Osteocyte (in vitro differentiated cells): ENCODE data around the gene ZER1. TPM values are rescaled to one million over a fixed set of nuclear protein-coding genes. Genes with fewer than 3 reads are reported as not detected.
A peak's percentile ranks its signal among the peaks of the same experiment; 100 is the strongest.
"Not testable (repeated sequence)": the region's sequence is repeated elsewhere in the genome, so short reads cannot be mapped to it uniquely, and the experiment has no call there.

Experiments used
- DNase-seq: peaks from one replicate; pipeline ENCODE4 v3.0.0; 2021; ENCODE audit warnings: mixed read lengths; ENCODE audit not compliant: unreplicated experiment; ENCODE audit errors: extremely low spot score
- H3K27ac Mint-ChIP-seq: one replicate; pipeline ENCODE4 v1.8.0; 2021; ENCODE audit warnings: mild to moderate bottlenecking, mixed read lengths; ENCODE audit not compliant: unreplicated experiment
- H3K27me3 Mint-ChIP-seq: one replicate; pipeline ENCODE4 v1.8.0; 2021; ENCODE audit warnings: mixed read lengths; ENCODE audit not compliant: unreplicated experiment
- H3K36me3 Mint-ChIP-seq: one replicate; pipeline ENCODE4 v1.8.0; 2021; ENCODE audit warnings: mixed read lengths; ENCODE audit not compliant: unreplicated experiment
- H3K4me1 Mint-ChIP-seq: one replicate; pipeline ENCODE4 v1.8.0; 2021; ENCODE audit warnings: mixed read lengths; ENCODE audit not compliant: unreplicated experiment
- H3K4me3 Mint-ChIP-seq: one replicate; pipeline ENCODE4 v1.8.0; 2021; ENCODE audit warnings: mild to moderate bottlenecking, moderate library complexity, mixed read lengths; ENCODE audit not compliant: unreplicated experiment
- H3K9me3 Mint-ChIP-seq: one replicate; pipeline ENCODE4 v1.8.0; 2021; ENCODE audit warnings: mixed read lengths; ENCODE audit not compliant: unreplicated experiment
- total RNA-seq: library from RNA; stranded (reverse); gene quantifications from 2 replicates; pipeline ENCODE4 v1.2.1, GENCODE V29; 2021
- TF ChIP-seq, protein P1 (sequence below): fragments of 200-600 bp; sonication (generic); IDR thresholded peaks from 2 replicates; pipeline ENCODE4 v1.5.0; 2021; ENCODE audit warnings: antibody characterized with exemption, mild to moderate bottlenecking, moderate library complexity

Gene ZER1
- total RNA-seq, 1 donor from 2014 or later, result 61.9 TPM

DNA sequence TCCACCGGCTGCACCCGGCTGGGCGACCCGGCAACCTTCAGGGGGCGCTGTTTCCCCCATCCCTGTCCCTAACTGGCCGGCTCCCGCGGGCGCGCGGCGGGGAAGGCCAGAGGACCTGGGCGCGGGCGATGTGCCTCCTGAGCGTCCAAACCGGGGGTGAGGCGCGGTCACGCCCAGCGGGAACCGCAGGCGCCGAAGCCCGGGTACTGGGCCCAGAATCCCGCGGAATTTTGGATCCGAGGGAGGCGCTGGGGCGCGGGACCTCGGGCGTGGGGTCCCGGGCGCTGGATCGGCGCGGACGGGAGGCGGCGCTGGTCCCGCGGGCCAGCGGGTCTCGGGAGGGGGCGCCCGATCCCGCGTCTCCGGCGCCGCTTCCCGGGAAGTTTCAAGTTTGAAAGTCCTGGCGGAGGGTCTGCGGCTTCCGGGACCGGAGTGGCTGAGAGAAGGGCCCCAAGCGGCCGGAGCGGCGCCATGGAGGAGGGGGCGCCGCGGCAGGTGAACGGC is 69.2 kb downstream of the ZER1 start, which contains the start of gene PKN3:
Gene PKN3 (plus strand): TSS at position 59 of the 504 bp plus-strand sequence. CDS start 413 bp downstream, at position 472.
- H3K4me3 Mint-ChIP-seq, result peak within 1 kb of the TSS; percentile 80
- no peaks in the 10 kb centered on the region for H3K36me3 Mint-ChIP-seq
- TF ChIP-seq, protein P1, sequence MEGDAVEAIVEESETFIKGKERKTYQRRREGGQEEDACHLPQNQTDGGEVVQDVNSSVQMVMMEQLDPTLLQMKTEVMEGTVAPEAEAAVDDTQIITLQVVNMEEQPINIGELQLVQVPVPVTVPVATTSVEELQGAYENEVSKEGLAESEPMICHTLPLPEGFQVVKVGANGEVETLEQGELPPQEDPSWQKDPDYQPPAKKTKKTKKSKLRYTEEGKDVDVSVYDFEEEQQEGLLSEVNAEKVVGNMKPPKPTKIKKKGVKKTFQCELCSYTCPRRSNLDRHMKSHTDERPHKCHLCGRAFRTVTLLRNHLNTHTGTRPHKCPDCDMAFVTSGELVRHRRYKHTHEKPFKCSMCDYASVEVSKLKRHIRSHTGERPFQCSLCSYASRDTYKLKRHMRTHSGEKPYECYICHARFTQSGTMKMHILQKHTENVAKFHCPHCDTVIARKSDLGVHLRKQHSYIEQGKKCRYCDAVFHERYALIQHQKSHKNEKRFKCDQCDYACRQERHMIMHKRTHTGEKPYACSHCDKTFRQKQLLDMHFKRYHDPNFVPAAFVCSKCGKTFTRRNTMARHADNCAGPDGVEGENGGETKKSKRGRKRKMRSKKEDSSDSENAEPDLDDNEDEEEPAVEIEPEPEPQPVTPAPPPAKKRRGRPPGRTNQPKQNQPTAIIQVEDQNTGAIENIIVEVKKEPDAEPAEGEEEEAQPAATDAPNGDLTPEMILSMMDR, result peak; percentile 96
- peak; percentile 97 for DNase-seq
- peak within 1 kb of the TSS; percentile 75 for H3K27ac Mint-ChIP-seq
- H3K9me3 Mint-ChIP-seq, result no peaks in the 10 kb centered on the region
- H3K4me1 Mint-ChIP-seq, result peaks cover 13% of the 10 kb centered on the region
- no peaks in the 10 kb centered on the region for H3K27me3 Mint-ChIP-seq

- H3K9me3 Mint-ChIP-seq, result no peaks in the 10 kb centered on the region
- peaks cover 21% of the 10 kb centered on the region for H3K4me1 Mint-ChIP-seq
- TF ChIP-seq, protein P1, result no peak
- H3K27me3 Mint-ChIP-seq, result no peaks in the 10 kb centered on the region
- peak overlapping the region; percentile 80 for H3K4me3 Mint-ChIP-seq
- DNase-seq, result no peak
- peaks cover 4% of the 10 kb centered on the region for H3K36me3 Mint-ChIP-seq
- no peak overlapping the region for H3K27ac Mint-ChIP-seq
Observed at GRCh38 chr9:128701227-128701854, 70.4 kb downstream of the ZER1 start.

GRCh38 chr9:128699096-128699795 is 72.5 kb downstream of the ZER1 start:
- H3K27me3 Mint-ChIP-seq, H3K4me3 Mint-ChIP-seq, H3K27ac Mint-ChIP-seq, H3K9me3 Mint-ChIP-seq, DNase-seq: not testable (repeated sequence)
- H3K4me1 Mint-ChIP-seq, result peaks cover 23% of the 10 kb centered on the region
- peaks cover 21% of the 10 kb centered on the region for H3K36me3 Mint-ChIP-seq

- Mint-ChIP-seq H3K27ac (peak overlapping the region; percentile 62), H3K4me3 (no peak overlapping the region), H3K36me3 (peaks cover 36% of the 10 kb centered on the region)
Observed at GRCh38 chr9:128696923-128697707, 74.6 kb downstream of the ZER1 start.

GRCh38 chr9:128694344-128694743 is 77.4 kb downstream of the ZER1 start:
- H3K4me3 Mint-ChIP-seq, result no peak overlapping the region
- no peaks in the 10 kb centered on the region for H3K27me3 Mint-ChIP-seq

More at GRCh38 chr9:128696923-128697707, 74.6 kb downstream of the ZER1 start:
- Mint-ChIP-seq H3K9me3 (no peaks in the 10 kb centered on the region), H3K27me3 (no peaks in the 10 kb centered on the region), H3K4me1 (peaks cover 20% of the 10 kb centered on the region)
- DNase-seq, result no peak
- TF ChIP-seq, protein P1, result no peak

DNA sequence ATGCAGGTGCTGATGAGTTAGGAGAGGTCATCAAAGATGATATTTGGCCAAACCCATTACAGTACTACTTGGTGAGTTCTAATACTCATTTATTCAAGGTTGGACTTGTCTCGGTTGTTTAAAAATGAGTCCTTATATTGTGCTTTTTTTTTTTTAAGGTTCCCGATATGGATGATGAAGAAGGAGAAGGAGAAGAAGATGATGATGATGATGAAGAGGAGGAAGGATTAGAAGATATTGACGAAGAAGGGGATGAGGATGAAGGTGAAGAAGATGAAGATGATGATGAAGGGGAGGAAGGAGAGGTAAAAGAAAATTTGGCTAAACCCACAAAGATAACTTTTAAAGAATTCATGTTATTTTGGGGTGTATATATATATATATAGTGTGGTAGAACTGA is 78.0 kb downstream of the ZER1 start:
- peaks cover 45% of the 10 kb centered on the region for H3K36me3 Mint-ChIP-seq
- H3K9me3 Mint-ChIP-seq, H3K27me3 Mint-ChIP-seq, DNase-seq, H3K27ac Mint-ChIP-seq, H3K4me3 Mint-ChIP-seq: not testable (repeated sequence)
- peaks cover 29% of the 10 kb centered on the region for H3K4me1 Mint-ChIP-seq

More at GRCh38 chr9:128694344-128694743, 77.4 kb downstream of the ZER1 start:
- H3K36me3 Mint-ChIP-seq, result peaks cover 45% of the 10 kb centered on the region
- DNase-seq, result no peak
- TF ChIP-seq, protein P1, result no peak
- peaks cover 29% of the 10 kb centered on the region for H3K4me1 Mint-ChIP-seq
- H3K27ac Mint-ChIP-seq, result no peak overlapping the region
- no peaks in the 10 kb centered on the region for H3K9me3 Mint-ChIP-seq
